ENCODE measurements around the gene CADPS2.
"Not testable (repeated sequence)": the region's sequence is repeated elsewhere in the genome, so short reads cannot be mapped to it uniquely, and the experiment has no call there.

CADPS2 gene

DNA sequence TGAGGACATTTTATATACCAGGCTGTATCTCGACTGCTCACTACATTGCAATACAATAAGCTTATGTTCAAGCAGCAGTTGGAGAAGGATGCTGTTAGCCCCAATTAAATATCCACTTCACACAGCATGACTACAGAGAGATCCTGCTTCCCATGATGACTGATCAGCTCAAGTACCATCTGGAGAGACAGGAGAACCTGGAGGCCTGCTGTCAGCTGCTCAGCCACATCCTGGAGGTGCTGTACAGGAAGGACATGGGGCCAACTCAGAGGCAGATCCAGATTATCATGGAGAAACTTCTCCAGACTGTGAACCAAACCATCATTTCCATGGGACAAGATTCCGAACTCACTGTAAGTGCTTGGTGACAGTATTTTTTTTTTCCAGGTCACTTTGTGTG lies 209.8 kb downstream of the CADPS2 start:
- Mint-ChIP-seq H3K36me3 (ENCODE audit: low read depth) (no peaks in the 10 kb centered on the region), H3K27me3 (ENCODE audit: low read depth) (no peaks in the 10 kb centered on the region), H3K4me3 (no peak overlapping the region), H3K27ac (no peak overlapping the region), H3K9me3 (peaks cover 7% of the 10 kb centered on the region), H3K4me1 (ENCODE audit: low read depth) (no peaks in the 10 kb centered on the region)
- DNase-seq (ENCODE audit: low spot score) = no peak

DNA sequence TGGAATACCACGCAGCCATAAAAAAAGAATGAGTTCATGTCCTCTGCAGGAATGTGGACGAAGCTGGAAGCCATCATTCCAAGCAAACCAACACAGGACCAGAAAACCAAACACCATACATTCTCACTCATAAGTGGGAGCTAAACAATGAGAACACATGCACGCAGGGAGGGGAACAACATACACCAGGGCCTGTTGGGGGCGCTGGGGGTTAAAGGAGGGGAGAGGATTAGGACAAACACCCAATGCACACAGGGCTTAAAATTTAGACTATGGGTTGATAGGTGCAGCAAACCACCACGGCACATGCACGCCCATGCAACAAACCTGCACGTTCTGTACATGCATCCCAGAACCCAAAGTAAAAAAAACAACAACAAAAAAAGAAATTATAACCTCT lies 210.6 kb downstream of the CADPS2 start:
- Mint-ChIP-seq H3K4me1 (ENCODE audit: low read depth) (no peaks in the 10 kb centered on the region), H3K36me3 (ENCODE audit: low read depth) (no peaks in the 10 kb centered on the region), H3K27me3 (ENCODE audit: low read depth) (no peaks in the 10 kb centered on the region), H3K27ac (no peak overlapping the region), H3K4me3 (no peak overlapping the region), H3K9me3 (peaks cover 7% of the 10 kb centered on the region)
- no peak for DNase-seq (ENCODE audit: low spot score)

DNA sequence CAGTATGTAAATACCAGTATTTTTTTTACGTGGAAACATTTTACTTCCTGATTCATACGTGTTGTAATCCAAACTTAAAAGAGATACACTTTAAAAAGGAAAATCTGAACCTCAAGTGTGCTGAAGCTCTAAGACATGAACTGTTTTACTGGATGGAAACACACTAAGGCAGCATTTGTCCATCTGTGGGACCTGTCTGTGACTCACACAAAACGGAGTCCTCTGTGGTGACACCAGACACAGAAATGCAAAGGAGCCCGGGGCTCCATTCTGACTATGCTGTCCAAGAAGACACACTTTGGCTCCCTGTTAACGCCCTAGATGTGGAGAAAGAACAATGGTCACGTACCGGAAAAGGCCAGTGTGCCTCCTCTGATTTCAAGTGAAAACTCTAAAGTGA lies 211.2 kb downstream of the CADPS2 start:
- Mint-ChIP-seq H3K27me3 (ENCODE audit: low read depth) (no peaks in the 10 kb centered on the region), H3K27ac (no peak overlapping the region), H3K4me1 (ENCODE audit: low read depth) (no peaks in the 10 kb centered on the region), H3K36me3 (ENCODE audit: low read depth) (no peaks in the 10 kb centered on the region), H3K4me3 (no peak overlapping the region), H3K9me3 (peaks cover 3% of the 10 kb centered on the region)
- DNase-seq (ENCODE audit: low spot score) = no peak

DNA sequence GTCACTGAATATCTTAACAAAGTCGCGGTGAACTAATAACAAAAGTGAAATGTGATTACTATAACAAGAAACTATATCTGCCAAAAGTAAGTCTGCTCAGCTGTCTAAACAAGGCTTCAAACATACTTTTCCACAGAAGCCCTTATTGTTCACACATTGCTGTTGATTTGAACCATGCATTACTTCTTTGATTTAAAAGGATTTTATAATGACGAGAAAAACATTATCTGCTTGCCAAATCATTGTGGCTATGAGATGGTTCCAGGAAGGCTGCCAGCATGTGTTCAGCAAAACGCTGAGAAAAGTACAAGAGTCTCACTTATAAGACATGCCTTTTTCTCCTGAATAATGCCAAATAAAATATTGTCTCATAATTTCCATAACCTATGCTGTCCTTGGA lies 211.8 kb downstream of the CADPS2 start:
- Mint-ChIP-seq H3K36me3 (ENCODE audit: low read depth) (no peaks in the 10 kb centered on the region), H3K4me3 (no peak overlapping the region), H3K4me1 (ENCODE audit: low read depth) (no peaks in the 10 kb centered on the region), H3K27ac (no peak overlapping the region), H3K9me3 (peaks cover 3% of the 10 kb centered on the region), H3K27me3 (ENCODE audit: low read depth) (no peaks in the 10 kb centered on the region)
- DNase-seq (ENCODE audit: low spot score) = no peak

DNA sequence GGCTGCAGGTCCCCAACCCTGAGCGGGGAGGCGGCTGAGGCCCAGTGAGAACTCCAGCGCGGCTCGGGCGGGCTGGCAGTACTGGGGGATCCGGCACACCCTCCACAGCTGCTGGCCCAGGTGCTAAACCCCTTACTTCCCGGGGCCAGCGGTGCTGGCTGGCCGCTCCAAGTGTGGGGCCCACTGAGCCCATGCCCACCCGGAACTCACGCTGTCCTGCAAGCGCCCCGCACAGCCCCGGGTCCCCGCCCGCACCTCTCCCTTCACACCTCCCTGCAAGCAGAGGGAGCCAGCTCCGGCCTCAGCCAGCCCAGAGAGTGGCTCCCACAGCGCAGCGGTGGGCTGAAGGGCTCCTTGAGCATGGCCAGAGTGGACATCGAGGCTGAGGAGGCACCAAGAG lies 212.3 kb downstream of the CADPS2 start:
- DNase-seq (ENCODE audit: low spot score) = no peak
- Mint-ChIP-seq H3K27me3 (ENCODE audit: low read depth) (no peaks in the 10 kb centered on the region), H3K36me3 (ENCODE audit: low read depth) (no peaks in the 10 kb centered on the region), H3K9me3 (peaks cover 3% of the 10 kb centered on the region), H3K4me3 (no peak overlapping the region), H3K27ac (no peak overlapping the region), H3K4me1 (ENCODE audit: low read depth) (no peaks in the 10 kb centered on the region)

DNA sequence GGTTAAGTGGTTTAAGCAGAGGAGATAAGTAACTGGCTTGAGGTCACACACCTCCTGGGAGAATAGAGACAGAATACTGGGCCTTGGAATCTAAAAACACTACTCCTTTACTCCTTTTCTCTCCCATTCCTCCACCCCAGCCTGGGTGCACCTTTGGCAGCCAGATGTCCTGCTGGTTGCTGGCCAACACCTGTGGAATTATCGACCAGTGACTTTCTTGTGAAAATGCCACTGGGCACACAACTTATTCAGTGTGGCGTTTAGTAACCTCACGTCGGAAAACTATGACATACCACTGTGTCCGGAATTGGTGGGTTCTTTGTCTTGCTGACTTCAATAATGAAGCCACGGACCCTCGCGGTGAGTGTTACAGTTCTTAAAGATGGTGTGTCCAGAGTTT lies 213.7 kb downstream of the CADPS2 start:
- Mint-ChIP-seq H3K27ac (no peak overlapping the region), H3K36me3 (ENCODE audit: low read depth) (no peaks in the 10 kb centered on the region), H3K9me3 (peaks cover 3% of the 10 kb centered on the region), H3K27me3 (ENCODE audit: low read depth) (no peaks in the 10 kb centered on the region), H3K4me1 (ENCODE audit: low read depth) (no peaks in the 10 kb centered on the region), H3K4me3 (no peak overlapping the region)
- DNase-seq (ENCODE audit: low spot score) = no peak

DNA sequence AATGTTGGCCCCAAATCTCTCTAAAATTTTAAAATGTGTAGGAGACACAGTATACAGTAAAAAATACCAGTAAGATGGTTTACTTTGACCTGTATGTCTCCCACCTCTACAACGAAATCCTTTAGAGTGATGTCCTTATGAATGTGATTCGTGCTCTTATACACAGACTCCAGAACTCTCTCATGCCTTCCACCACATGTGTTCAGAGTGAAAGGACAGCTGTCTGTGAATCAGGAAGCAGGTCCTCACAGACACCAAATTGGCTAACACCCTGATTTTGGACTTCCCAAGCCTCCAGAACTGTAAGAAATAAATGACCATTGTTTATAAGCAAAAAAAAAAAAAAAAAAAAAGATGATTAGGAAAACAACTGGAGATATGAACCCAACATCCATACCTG lies 222.5 kb downstream of the CADPS2 start:
- Mint-ChIP-seq H3K27me3 (ENCODE audit: low read depth) (no peaks in the 10 kb centered on the region), H3K9me3 (no peaks in the 10 kb centered on the region), H3K4me1 (ENCODE audit: low read depth) (no peaks in the 10 kb centered on the region), H3K27ac (no peak overlapping the region), H3K36me3 (ENCODE audit: low read depth) (no peaks in the 10 kb centered on the region), H3K4me3 (no peak overlapping the region)
- no peak for DNase-seq (ENCODE audit: low spot score)

DNA sequence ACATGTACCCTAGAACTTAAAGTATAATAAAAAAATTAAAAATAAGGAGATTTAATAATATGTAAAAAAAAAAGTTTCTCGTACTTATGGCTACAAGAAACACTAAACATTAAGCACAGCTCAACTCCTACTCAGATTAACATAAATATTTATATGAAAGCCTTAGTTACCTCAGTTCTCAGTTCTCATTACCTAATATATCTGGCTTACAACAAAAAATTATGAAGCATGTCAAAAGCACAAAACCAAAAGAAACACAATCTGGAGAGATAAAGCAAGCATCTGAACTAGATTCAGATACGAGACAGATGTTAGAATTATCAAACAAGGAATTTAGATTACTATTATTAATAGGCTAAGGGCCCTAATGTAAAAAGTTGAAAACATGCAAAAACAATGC lies 227.4 kb downstream of the CADPS2 start:
- Mint-ChIP-seq H3K9me3 (no peaks in the 10 kb centered on the region), H3K36me3 (ENCODE audit: low read depth) (no peaks in the 10 kb centered on the region), H3K27me3 (ENCODE audit: low read depth) (no peaks in the 10 kb centered on the region), H3K4me1 (ENCODE audit: low read depth) (no peaks in the 10 kb centered on the region), H3K4me3 (no peak overlapping the region), H3K27ac (no peak overlapping the region)
- DNase-seq (ENCODE audit: low spot score) = no peak

DNA sequence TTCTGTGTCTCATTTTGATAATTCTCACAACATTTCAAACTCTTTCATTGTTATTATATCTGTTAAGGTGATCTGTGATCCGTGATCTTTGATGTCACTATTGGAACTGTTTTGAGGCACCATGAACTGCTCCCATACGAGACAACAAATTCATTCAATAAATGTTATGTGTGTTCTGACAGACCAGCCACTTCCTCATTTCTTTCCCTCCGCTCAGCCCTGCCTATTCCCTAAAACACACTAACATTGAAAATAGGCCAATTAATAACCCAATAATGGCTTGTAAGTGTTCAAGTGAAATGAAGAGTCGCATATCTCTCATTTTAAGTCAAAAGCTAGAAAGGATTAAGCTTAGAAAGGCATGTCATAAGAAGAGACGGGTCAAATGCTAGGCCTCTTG lies 232.6 kb downstream of the CADPS2 start:
- Mint-ChIP-seq H3K9me3 (no peaks in the 10 kb centered on the region), H3K36me3 (ENCODE audit: low read depth) (no peaks in the 10 kb centered on the region), H3K27me3 (ENCODE audit: low read depth) (no peaks in the 10 kb centered on the region), H3K4me1 (ENCODE audit: low read depth) (no peaks in the 10 kb centered on the region), H3K4me3 (no peak overlapping the region), H3K27ac (no peak overlapping the region)
- DNase-seq (ENCODE audit: low spot score) = no peak

DNA sequence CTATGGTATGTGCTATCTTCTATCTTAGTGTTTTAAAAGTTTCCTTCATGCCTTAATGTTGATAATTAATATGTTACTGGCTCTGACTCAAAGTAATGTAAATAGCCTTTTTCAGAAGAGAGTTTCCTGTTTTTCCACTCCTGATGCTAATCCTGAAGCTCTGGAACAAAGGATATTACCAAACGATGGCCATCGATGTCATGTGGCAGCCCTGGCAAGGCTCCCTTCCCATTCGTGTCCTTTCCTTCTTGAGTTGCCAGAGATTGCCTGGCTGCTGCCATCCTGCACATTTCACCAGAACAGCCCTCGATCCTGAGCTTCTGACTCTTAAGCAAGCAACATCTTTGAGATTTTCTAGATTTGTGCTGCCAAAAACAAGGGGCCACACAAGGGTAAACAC lies 233.4 kb downstream of the CADPS2 start:
- Mint-ChIP-seq H3K9me3 (no peaks in the 10 kb centered on the region), H3K27me3 (ENCODE audit: low read depth) (no peaks in the 10 kb centered on the region), H3K4me1 (ENCODE audit: low read depth) (no peaks in the 10 kb centered on the region), H3K36me3 (ENCODE audit: low read depth) (no peaks in the 10 kb centered on the region), H3K4me3 (no peak overlapping the region), H3K27ac (no peak overlapping the region)
- DNase-seq (ENCODE audit: low spot score) = no peak

DNA sequence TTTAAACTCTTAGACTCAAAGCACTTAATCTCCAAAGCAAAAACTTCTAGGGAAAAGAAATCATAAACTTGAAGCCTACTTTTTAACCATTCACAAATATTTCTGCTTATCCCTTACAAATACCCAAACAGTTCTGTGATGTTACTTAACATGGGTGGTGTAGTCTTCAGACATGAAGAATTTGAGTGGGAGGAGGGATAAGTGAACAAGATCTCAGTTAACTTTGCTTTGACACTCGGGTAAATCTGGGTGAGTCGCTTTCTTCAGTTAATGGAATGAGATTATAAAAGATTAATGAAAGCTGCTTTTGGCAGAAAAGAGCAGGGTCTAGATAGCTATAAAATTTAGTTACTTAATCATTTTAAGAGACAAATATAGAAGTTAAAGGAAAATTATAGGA lies 234.8 kb downstream of the CADPS2 start:
- no peaks in the 10 kb centered on the region for H3K4me1 Mint-ChIP-seq (ENCODE audit: low read depth)
- H3K27ac Mint-ChIP-seq = no peak overlapping the region
- no peak overlapping the region for H3K4me3 Mint-ChIP-seq
- H3K36me3 Mint-ChIP-seq (ENCODE audit: low read depth) = no peaks in the 10 kb centered on the region
- H3K27me3 Mint-ChIP-seq (ENCODE audit: low read depth) = no peaks in the 10 kb centered on the region
- no peaks in the 10 kb centered on the region for H3K9me3 Mint-ChIP-seq
- no peak for DNase-seq (ENCODE audit: low spot score)

DNA sequence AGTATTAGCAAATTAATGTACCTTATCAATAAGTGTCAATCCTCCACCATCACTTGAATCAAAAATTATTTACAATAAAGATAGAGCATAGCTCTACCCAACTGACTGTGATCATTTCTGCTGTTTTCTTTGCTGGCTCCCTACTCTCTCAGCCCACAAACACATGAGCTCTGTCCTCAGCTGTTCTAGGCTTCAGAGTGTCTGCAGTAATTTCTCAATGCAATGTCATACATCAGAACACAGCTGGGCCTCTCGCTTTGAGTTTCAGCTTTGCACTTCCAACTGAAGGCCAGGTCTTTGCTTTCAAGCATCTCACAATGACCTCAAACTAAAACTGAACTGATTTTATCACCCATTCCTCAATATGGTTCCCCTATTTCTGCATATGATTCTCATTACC lies 243.0 kb downstream of the CADPS2 start:
- no peaks in the 10 kb centered on the region for H3K4me1 Mint-ChIP-seq (ENCODE audit: low read depth)
- no peak overlapping the region for H3K4me3 Mint-ChIP-seq
- no peaks in the 10 kb centered on the region for H3K27me3 Mint-ChIP-seq (ENCODE audit: low read depth)
- peaks cover 11% of the 10 kb centered on the region for H3K9me3 Mint-ChIP-seq
- no peak for DNase-seq (ENCODE audit: low spot score)
- no peak overlapping the region for H3K27ac Mint-ChIP-seq
- H3K36me3 Mint-ChIP-seq (ENCODE audit: low read depth) = no peaks in the 10 kb centered on the region

DNA sequence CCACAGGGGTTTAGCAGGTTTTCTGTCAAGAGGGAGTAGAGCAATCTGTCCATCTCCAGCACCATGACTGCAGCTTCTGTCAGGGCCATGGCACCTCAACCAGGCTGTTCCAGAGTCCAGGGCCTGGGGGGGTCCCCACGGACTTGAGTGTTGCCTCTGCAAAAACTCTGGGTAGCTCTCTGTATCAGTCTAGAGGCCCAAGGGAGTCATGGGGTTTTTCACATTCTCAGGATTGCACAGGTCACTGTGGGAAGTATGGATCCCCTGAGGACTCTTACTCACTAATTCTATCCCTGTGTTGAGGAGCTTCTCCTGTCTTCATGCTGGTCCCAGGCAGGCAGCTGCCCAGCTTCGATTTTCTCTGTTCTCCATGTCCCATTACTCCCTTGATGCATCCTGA lies 247.8 kb downstream of the CADPS2 start:
- H3K4me1 Mint-ChIP-seq (ENCODE audit: low read depth) = no peaks in the 10 kb centered on the region
- no peak overlapping the region for H3K27ac Mint-ChIP-seq
- DNase-seq (ENCODE audit: low spot score) = no peak
- H3K4me3 Mint-ChIP-seq = no peak overlapping the region
- no peaks in the 10 kb centered on the region for H3K36me3 Mint-ChIP-seq (ENCODE audit: low read depth)
- peaks cover 25% of the 10 kb centered on the region for H3K9me3 Mint-ChIP-seq
- no peaks in the 10 kb centered on the region for H3K27me3 Mint-ChIP-seq (ENCODE audit: low read depth)

DNA sequence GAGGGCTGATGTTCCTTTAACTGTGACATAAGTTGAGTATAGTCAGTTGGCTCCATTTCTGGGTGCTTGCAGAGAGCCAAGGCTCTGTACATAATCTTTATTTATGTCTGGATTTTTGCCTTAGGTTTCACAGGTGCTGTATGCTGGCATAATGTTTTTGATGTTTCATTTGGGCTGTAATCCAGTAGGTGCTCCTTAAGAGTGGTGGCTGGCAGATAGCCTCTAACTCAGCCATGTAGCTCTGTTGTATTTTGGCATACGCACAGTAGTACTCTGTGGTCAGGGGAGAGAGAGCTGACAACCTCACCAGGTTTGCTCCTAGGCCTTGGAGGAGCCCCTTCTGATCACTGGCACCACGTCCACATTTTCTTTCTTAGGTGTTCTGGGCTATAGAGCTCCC lies 248.5 kb downstream of the CADPS2 start:
- DNase-seq (ENCODE audit: low spot score) = no peak
- Mint-ChIP-seq H3K27me3 (ENCODE audit: low read depth) (no peaks in the 10 kb centered on the region), H3K4me1 (ENCODE audit: low read depth) (no peaks in the 10 kb centered on the region), H3K36me3 (ENCODE audit: low read depth) (no peaks in the 10 kb centered on the region), H3K4me3 (no peak overlapping the region), H3K9me3 (peaks cover 25% of the 10 kb centered on the region), H3K27ac (no peak overlapping the region)

DNA sequence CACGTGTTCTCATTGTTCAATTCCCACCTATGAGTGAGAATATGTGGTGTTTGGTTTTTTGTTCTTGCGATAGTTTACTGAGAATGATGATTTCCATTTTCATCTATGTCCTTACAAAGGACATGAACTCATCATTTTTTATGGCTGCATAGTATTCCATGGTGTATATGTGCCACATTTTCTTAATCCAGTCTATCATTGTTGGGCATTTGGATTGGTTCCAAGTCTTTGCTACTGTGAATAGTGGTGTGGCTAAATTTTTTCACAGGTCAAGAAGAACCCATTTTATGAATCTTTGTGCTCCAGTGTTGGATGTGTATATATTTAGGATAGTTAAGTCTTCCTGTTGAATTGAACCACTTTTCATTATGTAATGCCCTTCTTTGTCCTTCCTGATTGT lies 250.8 kb downstream of the CADPS2 start:
- H3K27me3 Mint-ChIP-seq (ENCODE audit: low read depth); DNase-seq (ENCODE audit: low spot score); H3K27ac Mint-ChIP-seq; H3K36me3 Mint-ChIP-seq (ENCODE audit: low read depth); H3K4me3 Mint-ChIP-seq; H3K4me1 Mint-ChIP-seq (ENCODE audit: low read depth): not testable (repeated sequence)
- peaks cover 25% of the 10 kb centered on the region for H3K9me3 Mint-ChIP-seq

DNA sequence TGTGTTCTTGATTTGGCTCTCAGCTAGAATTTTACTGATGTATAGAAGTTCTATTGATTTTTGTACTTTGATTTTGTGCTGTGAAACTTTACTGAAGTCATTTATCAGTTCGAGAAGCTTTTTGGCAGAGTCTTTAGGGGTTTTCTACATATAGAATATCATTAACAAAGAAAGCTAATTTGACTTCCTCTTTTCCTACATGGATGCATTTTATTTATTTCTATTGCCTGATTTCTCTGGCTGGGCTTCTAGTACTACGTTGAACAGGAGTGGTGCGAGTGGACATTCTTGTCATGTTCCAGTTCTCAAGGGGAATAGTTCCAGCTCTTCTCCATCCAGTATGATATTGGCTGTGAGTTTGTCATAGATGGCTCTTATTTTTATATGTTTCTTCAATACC lies 252.8 kb downstream of the CADPS2 start:
- Mint-ChIP-seq H3K4me1 (ENCODE audit: low read depth) (no peaks in the 10 kb centered on the region), H3K9me3 (peaks cover 14% of the 10 kb centered on the region), H3K4me3 (no peak overlapping the region), H3K27me3 (ENCODE audit: low read depth) (no peaks in the 10 kb centered on the region), H3K27ac (no peak overlapping the region), H3K36me3 (ENCODE audit: low read depth) (no peaks in the 10 kb centered on the region)
- no peak for DNase-seq (ENCODE audit: low spot score)

Data from T-helper 2 cell treated with Interferon-gamma antibody and Interleukin-4, amounts not matched to agents 5 μg/mL and 100 μg/mL, for 36 hours (primary cell).